Measurements from ENCODE around the gene EHBP1L1.

DNA sequence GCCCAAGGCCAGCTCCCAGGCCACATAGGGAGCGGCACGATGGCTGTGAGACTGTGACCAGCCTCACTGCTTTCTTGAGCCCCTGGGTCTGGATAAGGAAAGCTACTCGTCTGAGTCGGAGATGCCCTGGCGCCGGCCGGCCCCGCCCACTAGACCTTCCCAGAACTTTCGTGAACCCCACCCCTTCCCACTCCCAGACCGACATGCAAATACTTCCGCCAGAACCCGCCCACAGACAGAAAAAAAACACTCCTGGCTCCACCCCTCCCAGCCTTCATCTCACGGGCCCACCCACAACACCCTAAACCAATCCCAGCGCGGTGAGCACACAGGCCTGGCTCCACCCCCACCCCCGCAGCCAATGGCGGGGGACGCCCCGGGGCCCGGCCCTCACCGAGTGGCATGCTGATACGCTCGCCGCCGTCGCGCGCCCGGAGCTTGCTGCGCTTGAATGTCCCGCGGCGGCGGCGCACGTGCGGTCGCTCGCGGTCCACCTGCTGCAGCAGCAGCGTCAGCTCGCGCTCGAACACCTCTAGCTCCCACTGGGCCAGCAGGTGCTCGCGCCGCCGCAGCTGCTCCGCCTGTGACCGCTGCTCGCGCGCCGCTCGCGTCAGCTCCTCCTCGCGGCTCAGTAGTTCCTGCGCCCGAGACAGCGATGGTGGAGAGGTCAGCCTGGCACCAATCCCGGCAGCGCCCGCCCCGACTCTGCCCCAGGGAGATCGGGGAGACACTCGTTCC is 31.2 kb downstream of the EHBP1L1 start:
- TF ChIP-seq POLR2A (IDR thresholded peaks at IDR 0.05; ENCODE audit: insufficient read depth in 1 of 2, low read depth in 2 of 2, low read length in 2 of 2) (no peak), SAFB2 (CRISPR knock-in tag; IDR thresholded peaks at IDR 0.05; ENCODE audit: borderline replicate concordance, low read depth) (no peak)
- TF ChIP-seq, protein P1, sequence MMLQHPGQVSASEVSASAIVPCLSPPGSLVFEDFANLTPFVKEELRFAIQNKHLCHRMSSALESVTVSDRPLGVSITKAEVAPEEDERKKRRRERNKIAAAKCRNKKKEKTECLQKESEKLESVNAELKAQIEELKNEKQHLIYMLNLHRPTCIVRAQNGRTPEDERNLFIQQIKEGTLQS (CRISPR knock-in tag; IDR thresholded peaks at IDR 0.05), result no peak

Data from HepG2 (cell line).